ENCODE data around the gene SNAP47. TPM values are rescaled to one million over a fixed set of nuclear protein-coding genes. Genes with fewer than 3 reads are reported as not detected.

SNAP47 gene
- total and polyA plus RNA-seq, 2 of the 4 experiments (the other 2 are of a cell fraction), result 39.4 to 72.9 TPM

GRCh38 chr1:227793948-227794816 lies 58.9 kb downstream of the SNAP47 start:
- dilution Hi-C loops (cut with HindIII; ENCODE audit: low sequenced_read_pairs, unreplicated experiment), result no loop called here
- peak overlapping the region; percentile 15; the same call in 1 of the 2 replicates for H3K4me2 ChIP-seq (ENCODE audit: low read depth, low read length)
- no peak overlapping the region for H3K4me3 ChIP-seq (ENCODE audit: insufficient read depth, low read depth, low read length)

More at GRCh38 chr1:227793948-227794816, 58.9 kb downstream of the SNAP47 start:
- Histone ChIP-seq H3K27me3 (ENCODE audit: control insufficient read depth, insufficient read depth, low read length) (peaks cover 9% of the 10 kb centered on the region), H3K56ac (ENCODE audit: extremely low read depth, insufficient read depth, low read length) (no peak overlapping the region), H3K36me3 (ENCODE audit: control insufficient read depth, insufficient read depth, low read length) (no peaks in the 10 kb centered on the region), H3K4ac (ENCODE audit: low read depth, low read length) (peak overlapping the region; percentile 81), H2AK5ac (ENCODE audit: low read depth, low read length) (peak overlapping the region; percentile 72; the same call in 1 of the 2 replicates), H3K27ac (ENCODE audit: insufficient read depth, low read length) (peak overlapping the region; percentile 82), H3K79me1 (ENCODE audit: low read depth in 1 of 2, low read length in 2 of 2) (no peaks in the 10 kb centered on the region), H2AFZ (replicated peaks; ENCODE audit: low read length, poor library complexity) (peak overlapping the region; percentile 95), H3K9ac (ENCODE audit: low read depth, low read length) (no peak overlapping the region), H2BK5ac (ENCODE audit: low read depth, low read length, poor library complexity, severe bottlenecking) (peak overlapping the region; percentile 76), H3K23ac (ENCODE audit: low read depth, low read length) (peak overlapping the region; percentile 44; the same call in 1 of the 2 replicates), H2BK20ac (ENCODE audit: low read depth, low read length) (peak overlapping the region; percentile 54), H2BK120ac (ENCODE audit: low read depth, low read length) (peak overlapping the region; percentile 84), H4K20me1 (ENCODE audit: insufficient read depth, low read length) (no peaks in the 10 kb centered on the region), H2BK15ac (ENCODE audit: low read depth, low read length) (peak overlapping the region; percentile 75; the same call in 1 of the 3 replicates), H3K9me1 (ENCODE audit: insufficient read depth, low read length) (peaks cover 12% of the 10 kb centered on the region; the same call in 1 of the 2 replicates), H3K4me1 (ENCODE audit: control insufficient read depth, insufficient read depth, low read length) (peaks cover 17% of the 10 kb centered on the region), H3K18ac (ENCODE audit: low read depth, low read length) (peak overlapping the region; percentile 72), H2AK9ac (replicated peaks; ENCODE audit: low read depth, low read length, poor library complexity) (peak overlapping the region; percentile 84), H4K8ac (ENCODE audit: low read depth in 2 of 2, low read length in 2 of 2) (peak overlapping the region in 1 of 2 experiments; percentile 86; a peak in 3 of 4 replicates), H3K14ac (replicated peaks; ENCODE audit: low read depth, low read length) (peak overlapping the region; percentile 69; the same call in 1 of the 2 replicates), H4K5ac (ENCODE audit: low read depth, low read length) (peak overlapping the region; percentile 77), H4K91ac (ENCODE audit: insufficient read depth, low read depth, low read length) (peak overlapping the region; percentile 76), H3K9me3 (ENCODE audit: control insufficient read depth, insufficient read depth, low read length) (no peaks in the 10 kb centered on the region)
- TF ChIP-seq SMC3 (IDR thresholded peaks at IDR 0.05; ENCODE audit: low read depth, low read length), result no peak
- TF ChIP-seq MAFK (IDR thresholded peaks at IDR 0.05; ENCODE audit: low read depth, low read length), result no peak
- peak; percentile 37 for TF ChIP-seq RCOR1 (IDR thresholded peaks at IDR 0.05; ENCODE audit: insufficient replicate concordance, low read length)
- no peak for TF ChIP-seq CEBPB (IDR thresholded peaks at IDR 0.05; ENCODE audit: low read depth, low read length)
- TF ChIP-seq, protein P1, sequence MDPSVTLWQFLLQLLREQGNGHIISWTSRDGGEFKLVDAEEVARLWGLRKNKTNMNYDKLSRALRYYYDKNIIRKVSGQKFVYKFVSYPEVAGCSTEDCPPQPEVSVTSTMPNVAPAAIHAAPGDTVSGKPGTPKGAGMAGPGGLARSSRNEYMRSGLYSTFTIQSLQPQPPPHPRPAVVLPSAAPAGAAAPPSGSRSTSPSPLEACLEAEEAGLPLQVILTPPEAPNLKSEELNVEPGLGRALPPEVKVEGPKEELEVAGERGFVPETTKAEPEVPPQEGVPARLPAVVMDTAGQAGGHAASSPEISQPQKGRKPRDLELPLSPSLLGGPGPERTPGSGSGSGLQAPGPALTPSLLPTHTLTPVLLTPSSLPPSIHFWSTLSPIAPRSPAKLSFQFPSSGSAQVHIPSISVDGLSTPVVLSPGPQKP (IDR thresholded peaks at IDR 0.05; ENCODE audit: borderline replicate concordance, low read depth, low read length), result no peak
- peak; percentile 84; the same call in 1 of the 2 replicates for TF ChIP-seq MAZ (IDR thresholded peaks at IDR 0.05; ENCODE audit: borderline replicate concordance, low read depth, low read length)
- no peak for TF ChIP-seq FOS (IDR thresholded peaks at IDR 0.05; ENCODE audit: low read depth, low read length)
- no peak for TF ChIP-seq BHLHE40 (IDR thresholded peaks at IDR 0.05; ENCODE audit: low read depth, low read length)
- no peak for TF ChIP-seq CHD1 (IDR thresholded peaks at IDR 0.05; ENCODE audit: low read depth, low read length)
- TF ChIP-seq, protein P2, sequence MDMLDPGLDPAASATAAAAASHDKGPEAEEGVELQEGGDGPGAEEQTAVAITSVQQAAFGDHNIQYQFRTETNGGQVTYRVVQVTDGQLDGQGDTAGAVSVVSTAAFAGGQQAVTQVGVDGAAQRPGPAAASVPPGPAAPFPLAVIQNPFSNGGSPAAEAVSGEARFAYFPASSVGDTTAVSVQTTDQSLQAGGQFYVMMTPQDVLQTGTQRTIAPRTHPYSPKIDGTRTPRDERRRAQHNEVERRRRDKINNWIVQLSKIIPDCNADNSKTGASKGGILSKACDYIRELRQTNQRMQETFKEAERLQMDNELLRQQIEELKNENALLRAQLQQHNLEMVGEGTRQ (IDR thresholded peaks at IDR 0.05; ENCODE audit: low read depth, low read length), result no peak
- DNase-seq, result peak; percentile 93
- ChIA-PET POLR2A (ENCODE audit: unreplicated experiment) (interaction anchor here (0.9 kb wide), 1 partner anchor 159 kb away, joined by 3 read pairs; no protein-coding TSS in a partner anchor), CTCF (interaction anchor here (1.1 to 1.3 kb wide), 2 partner anchors 63 to 159 kb away, joined by 4 to 5 read pairs; no protein-coding TSS in a partner anchor)
- BruUV-seq (replicated peaks), result no TSS peak
- intact Hi-C loops (cut with micrococcal nuclease) (no loop called here), in situ Hi-C loops (cut with MboI; ENCODE audit: low sequenced_read_pairs) (no loop called here)
- 0% methylated on average over 3 of the region's 12 CpGs; no CpG with 5 or more reads in 1 of the 2 experiments for WGBS, 2 experiments (ENCODE audit: extremely low coverage in 2 of 2, insufficient read length in 1 of 2)
- ATAC-seq (ENCODE audit: low read depth), result peak; percentile 89

Data from IMR-90 (cell line).